GM19463 (cell line): ENCODE results near the gene MYH10.
"Not testable (repeated sequence)": the region's sequence is repeated elsewhere in the genome, so short reads cannot be mapped to it uniquely, and the experiment has no call there.

Experiments
- ATAC-seq: cut with Tn5 transposase; IDR thresholded peaks from one replicate; pipeline ENCODE4 v1.9.1; 2021; ENCODE audit warnings: mild to moderate bottlenecking, moderate library complexity; ENCODE audit not compliant: unreplicated experiment

MYH10 gene

DNA sequence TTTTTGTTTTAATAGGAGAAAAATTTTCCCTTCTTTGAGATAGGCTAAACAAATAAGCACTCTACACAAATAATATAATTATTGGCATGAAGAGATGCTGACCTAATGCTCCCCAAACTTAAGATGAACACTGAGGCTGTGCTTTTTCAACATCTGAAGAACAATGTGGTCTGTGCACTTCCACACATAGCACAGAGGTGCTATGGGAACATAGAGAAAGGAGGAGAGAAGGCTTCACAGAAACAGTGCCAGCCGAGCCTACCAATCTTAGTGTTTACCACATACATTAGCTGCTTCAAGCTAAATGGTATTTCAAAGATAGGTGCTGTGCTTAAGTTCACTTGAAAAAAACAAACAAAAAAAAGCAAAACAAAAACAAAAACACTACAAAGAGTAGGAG lies 72.4 kb downstream of the MYH10 start:
- ATAC-seq = no peak

DNA sequence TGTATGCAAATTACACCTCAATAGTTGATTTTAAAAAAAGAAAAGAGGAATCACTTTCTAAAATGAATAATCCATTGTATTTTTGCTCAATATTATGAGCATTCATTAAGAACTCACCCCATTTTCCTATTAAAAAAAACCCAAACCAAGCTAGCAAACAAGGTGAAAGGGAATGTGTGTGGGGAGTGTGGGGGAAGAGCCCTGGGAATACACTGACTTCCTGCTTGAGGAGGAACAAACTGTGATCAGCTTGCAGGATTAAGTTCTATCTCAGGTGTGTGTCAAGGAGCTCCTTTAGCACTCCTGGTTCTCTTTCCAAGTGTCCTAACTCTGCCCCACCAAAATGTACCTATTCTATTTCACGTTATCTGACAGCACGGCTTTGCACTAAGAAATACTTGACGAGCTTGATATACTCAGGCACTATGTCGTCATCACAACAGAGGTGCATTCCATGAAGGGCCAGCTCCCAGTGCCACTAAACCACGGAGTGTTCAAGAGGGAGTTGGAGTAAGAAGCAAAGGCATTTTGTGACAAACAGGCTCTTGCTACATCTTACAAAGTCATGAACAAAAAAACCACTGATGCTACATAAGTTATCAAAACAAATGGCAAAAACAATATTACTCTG lies 73.2 kb downstream of the MYH10 start:
- no peak for ATAC-seq

DNA sequence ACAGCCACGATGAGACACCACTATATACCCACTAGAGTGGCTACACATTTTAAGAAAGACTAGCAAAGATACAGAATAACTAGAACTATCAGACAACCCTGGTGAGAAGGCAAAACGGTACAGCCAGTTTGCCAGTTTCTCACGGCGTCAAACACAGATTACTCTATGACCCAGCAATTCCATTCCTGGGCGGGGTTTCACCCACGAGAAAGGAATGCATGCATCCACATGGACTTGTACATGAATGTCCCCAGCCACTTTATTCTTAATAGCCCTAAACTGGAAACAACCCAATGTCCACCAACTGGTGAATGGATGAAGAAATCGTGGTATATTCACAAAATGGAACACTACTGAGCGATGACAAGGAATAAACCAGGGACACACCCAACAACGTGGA lies 74.5 kb downstream of the MYH10 start:
- ATAC-seq = no peak

DNA sequence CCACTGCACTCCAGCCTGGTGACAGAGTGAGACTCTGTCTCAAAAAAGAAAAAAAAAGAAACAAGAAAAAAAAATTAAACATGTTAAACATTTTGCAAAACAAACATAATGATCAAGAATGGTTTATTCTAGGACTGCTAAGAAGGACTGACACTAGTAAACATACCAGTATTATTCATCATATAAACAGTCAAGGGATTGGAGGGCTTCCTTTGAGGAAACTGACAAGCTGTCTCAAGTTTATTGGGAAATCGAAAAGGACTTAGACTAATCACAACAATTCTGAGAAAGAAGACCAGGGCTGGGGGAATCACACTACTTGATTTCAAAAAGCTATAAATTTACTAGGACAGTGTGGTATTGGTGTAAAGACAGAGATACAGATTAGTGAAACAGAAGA lies 75.5 kb downstream of the MYH10 start:
- ATAC-seq = no peak

- no peak for ATAC-seq
These were observed 77.8 kb downstream of the MYH10 start for GRCh38 chr17:8552577-8553320.

DNA sequence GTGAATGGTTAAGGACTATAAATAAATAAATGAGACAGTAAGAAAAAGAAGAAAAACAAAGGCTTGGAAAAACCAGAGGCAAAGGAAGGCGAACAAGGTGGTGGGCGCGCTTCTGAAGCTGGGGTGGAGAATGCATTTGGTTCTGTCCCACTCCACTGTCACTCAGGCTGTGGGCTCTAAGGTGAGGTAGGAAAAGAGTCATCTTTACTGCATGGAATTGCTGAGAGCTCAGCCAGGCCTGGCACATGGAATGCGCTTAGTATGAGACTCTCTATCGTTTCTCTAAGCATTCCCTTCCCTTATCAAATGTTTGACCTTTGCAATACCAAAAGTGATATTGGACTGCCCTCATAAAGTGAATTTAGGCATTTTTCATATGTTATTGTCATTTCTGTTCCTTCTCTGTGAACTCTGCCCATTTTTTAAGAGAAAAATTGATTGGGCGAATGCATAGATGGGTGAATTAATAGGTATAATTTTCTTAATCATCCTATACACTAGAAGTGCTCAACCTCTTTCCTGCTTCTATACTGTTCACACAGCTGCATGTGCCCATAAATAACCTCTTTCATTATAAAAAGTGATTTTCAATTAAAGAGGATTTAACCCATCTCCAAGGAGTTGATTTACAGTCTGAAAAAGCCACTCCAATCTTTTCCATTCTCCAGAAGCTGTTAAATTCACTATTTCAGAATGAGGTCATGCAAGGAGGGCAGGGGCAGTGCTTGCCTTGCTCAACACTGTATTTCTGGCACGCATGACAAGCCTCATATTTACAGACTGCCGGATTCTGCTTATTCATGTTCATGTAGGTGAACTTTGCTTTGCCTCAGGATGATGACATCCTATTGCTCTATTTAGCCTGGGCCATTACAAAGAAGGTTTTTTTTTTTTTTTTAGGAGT lies 87.7 kb downstream of the MYH10 start:
- ATAC-seq = no peak

GRCh38 chr17:8539976-8540375 lies 90.5 kb downstream of the MYH10 start:
- ATAC-seq = not testable (repeated sequence)

- ATAC-seq = no peak
These were observed 92.8 kb downstream of the MYH10 start for GRCh38 chr17:8537734-8538133.

DNA sequence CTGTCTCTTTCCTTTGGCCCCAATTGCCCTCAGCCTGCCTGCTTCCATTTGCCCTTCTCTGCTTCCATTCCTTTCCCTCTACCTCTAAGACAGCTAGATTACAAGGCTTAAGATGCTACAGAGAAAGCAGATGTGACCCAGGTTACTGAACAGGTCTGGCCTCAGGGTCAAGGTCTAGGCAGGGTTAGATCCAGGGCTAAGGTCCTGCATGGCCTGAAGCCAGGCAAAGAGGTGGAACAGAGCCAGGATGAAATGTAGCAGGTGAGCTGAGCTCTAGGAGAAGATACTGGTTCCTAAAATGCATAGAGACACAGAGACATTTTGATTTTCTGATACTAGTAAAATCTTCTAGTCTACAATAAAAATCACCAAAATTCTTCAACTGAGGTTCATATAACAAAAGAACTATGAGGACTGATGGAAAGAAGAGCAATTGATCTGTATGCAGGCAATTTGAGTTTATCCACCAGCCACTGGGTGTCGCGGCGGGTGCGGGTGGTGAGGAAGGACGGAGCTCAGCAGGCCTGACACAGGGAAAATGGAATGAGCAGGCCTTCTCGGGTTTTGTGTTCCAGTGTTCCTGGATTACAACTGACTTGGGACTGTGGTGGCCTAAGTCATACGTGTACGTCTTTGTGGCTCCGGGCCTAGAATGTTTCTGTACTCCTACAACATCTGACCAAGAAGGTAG lies 95.9 kb downstream of the MYH10 start:
- no peak for ATAC-seq

DNA sequence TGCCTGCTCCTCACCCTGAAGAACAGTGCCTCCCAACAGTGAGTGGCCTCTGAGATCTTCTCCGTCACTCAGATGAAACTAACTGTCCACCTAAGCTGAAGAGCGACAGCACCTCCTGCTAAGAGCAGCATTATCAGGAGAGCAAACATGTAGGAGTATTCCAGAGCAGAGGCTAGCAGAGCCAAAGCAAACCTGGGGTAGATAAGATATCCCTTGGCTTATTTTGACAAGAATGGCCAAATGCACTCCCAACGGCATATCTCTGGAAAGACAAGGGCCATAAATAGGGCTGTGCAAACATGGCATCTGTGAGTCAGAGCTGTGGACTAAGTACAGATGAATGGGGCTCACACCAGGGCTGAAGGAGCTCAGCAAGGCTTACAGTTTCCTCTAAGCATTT lies 98.5 kb downstream of the MYH10 start:
- no peak for ATAC-seq

DNA sequence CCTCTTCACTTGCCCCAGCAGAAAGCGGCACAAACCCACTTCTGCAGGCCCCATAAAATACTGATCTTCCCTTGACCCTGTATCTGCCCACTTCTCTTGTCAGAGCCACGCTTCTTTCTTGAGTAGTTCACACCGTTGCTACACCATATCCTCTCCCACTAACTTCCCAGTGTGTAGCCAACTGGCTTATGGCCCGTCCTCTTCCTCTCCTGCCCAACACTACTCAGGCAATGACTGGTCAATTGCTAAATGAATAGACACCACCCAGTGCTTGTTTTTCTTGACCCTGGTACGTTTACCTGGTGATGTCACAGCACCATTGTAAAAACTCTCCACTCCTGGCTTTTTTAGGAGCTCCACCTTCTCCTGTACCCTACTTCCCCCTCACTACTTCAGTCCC lies 107.9 kb downstream of the MYH10 start:
- ATAC-seq = no peak

DNA sequence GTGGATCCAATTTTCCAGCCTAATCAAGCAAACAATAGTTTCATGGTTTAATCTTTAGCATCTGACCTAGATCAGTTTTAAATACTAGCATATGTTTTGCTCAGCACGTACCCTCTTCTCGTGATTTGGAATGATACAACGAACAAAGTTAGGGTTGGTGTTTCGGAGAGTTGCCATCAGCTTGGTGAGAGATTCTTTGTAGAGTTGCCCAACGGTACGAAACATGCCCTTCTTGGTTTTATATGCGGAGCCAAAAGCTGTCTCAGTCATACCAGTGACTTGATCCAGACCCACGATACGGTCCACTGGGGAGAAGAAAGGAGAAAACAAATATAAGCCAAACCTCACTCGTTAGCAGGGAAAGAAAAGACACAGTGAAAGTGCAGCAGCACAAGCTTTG lies 109.5 kb downstream of the MYH10 start:
- no peak for ATAC-seq

- ATAC-seq = no peak
These were observed 111.7 kb downstream of the MYH10 start for GRCh38 chr17:8518850-8519249.

DNA sequence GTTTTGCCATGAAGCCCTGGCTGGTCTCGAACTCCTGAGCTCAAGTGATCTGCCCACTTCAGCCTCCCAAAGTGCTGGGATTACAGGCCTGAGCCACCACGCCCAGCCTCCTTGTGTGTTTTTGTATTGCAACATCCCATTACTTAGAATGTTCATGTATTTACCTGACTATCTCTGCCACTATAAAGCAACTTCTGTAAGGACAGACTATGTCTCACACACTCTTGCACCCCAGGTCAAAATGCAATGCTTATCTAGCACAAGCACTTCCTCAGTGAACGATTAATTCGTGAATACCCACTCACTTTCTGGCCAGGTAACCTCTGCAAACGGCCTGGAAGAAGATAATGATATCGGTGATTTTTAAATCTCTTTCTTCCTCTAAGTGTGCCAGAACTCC lies 112.2 kb downstream of the MYH10 start:
- no peak for ATAC-seq

DNA sequence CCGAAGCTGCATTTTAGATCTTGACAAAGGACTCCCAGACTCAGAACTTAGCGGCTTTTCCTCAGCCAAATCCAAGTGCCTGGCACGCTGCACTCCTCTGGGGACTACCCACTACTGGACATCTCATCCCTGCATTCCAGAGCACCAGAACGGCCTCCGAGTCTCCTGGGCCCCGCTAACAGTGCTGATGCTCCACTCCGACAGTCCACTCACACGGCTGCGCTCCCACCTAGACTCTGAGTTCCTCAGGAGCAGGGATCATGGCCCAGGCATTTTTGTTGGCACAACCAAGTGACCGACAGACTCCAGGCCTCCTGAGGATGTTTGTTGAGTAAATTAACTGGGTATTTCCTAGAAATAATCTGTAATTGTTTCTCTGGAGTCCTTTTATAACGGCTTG lies 115.7 kb downstream of the MYH10 start:
- ATAC-seq = no peak

DNA sequence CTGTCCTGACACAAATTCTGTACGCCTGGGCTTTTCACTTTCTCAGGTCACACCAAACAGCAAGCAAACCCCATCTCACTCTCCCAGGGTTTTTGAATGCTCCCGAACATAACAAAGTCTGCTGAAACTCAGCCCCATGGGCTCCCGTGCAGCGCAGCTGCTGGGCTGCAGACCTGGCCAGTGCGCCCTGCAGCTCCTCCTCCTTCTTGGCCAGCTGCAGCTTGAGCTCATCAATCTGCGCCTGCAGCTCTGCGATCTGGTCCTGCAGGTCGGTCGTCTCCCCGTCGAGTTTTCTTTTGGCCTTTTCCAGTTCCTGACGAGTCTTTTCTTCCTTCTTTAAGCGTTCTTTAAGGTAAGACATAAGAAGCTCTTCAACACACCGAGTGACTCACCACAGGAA lies 124.4 kb downstream of the MYH10 start:
- ATAC-seq = no peak

- no peak for ATAC-seq
These were observed 125.9 kb downstream of the MYH10 start for GRCh38 chr17:8504460-8505207.

- ATAC-seq = no peak
These were observed 126.7 kb downstream of the MYH10 start for GRCh38 chr17:8503807-8504206.

DNA sequence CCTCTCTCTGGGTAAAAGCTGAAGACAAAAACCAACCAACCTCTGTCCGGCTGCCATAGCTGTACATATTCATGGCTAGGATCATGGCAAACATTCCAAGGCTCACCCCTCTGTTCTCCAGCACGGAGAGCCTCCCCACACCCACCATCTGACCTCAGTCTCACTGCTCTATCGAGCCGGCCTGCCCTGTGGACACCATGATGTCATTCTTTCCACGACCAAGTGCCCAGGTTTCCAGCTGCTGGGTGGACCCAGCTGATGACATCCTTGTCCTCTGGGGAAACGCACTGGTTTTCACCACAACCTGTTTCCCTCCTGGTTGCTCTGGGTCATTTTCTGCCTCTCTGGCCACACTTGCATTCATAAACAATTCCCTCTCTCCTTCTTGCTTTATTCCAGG lies 127.2 kb downstream of the MYH10 start:
- no peak for ATAC-seq

DNA sequence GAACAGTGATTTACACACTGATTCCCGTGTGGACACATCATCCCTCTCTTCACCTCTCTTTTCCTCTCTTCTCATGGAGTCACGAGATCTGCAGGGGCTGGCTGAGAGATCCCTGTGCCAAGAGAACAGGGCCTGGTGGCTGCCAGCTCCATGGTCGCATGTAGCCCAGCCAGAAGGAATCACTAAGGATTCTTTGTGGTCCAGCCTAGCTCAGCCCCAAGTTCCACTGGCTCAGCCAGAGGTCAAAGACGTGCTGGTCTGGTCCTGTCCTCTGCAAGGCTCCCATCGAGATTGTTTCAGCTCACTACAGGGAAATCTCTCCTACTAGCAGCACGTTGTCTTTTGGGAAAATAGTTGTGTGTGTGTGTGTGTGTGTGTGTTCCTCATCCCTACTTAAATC lies 128.4 kb downstream of the MYH10 start:
- no peak for ATAC-seq

- ATAC-seq = no peak
These were observed 129.9 kb downstream of the MYH10 start for GRCh38 chr17:8500609-8501008.
